Epithelial cell of proximal tubule (primary cell): Measurements from ENCODE around the gene LEAP2. TPM values are rescaled to one million over a fixed set of nuclear protein-coding genes. Genes with fewer than 3 reads are reported as not detected.

Experiments
- DNase-seq: peaks from one replicate; pipeline ENCODE4 v3.0.0-alpha.2; 2011; ENCODE audit warnings: low read depth
- H3K4me3 ChIP-seq: 2 replicates; pipeline ENCODE4 v1.5.1; 2011; ENCODE audit warnings: low read depth, mild to moderate bottlenecking, low read length
- CTCF ChIP-seq: conservative IDR thresholded peaks from 2 replicates; pipeline ENCODE4 v1.5.1; 2012; ENCODE audit warnings: low read depth, mild to moderate bottlenecking, low read length
- total RNA-seq: library from RNA; depleted of rRNA; stranded (reverse); fragments of >200 nt; gene quantifications from 2 replicates; pipeline ENCODE4 v1.2.3, GENCODE V29; 2015

Gene LEAP2
- total RNA-seq, 1 donor from 2014 or later = 0.35 TPM

GRCh38 chr5:132870801-132871200, 2.7 kb upstream of the LEAP2 start:
- no peak for DNase-seq
- no peak for TF ChIP-seq CTCF
- H3K4me3 ChIP-seq = no peak overlapping the region

- no peak for DNase-seq
- H3K4me3 ChIP-seq = no peak overlapping the region
- no peak for TF ChIP-seq CTCF
Measured at GRCh38 chr5:132871459-132872284, 1.8 kb upstream of the LEAP2 start.

DNA sequence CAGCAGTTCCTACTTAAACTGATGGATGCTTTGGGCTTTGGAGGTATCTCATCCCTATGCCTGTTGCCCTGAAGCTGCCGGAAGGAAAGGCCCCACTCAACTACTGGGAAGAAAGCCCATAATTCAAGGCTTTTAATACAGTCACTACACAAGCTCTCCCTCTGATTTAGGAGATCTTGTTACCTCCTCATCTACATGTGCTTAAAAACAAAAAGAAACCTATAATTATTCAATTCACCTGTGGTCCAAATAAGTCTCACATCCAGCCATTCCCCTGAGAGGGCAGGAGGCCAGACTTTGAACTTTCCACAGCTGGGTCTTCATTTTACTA, 715 bp upstream of the LEAP2 start:
- no peak overlapping the region for H3K4me3 ChIP-seq
- TF ChIP-seq CTCF = no peak
- DNase-seq = no peak

DNA sequence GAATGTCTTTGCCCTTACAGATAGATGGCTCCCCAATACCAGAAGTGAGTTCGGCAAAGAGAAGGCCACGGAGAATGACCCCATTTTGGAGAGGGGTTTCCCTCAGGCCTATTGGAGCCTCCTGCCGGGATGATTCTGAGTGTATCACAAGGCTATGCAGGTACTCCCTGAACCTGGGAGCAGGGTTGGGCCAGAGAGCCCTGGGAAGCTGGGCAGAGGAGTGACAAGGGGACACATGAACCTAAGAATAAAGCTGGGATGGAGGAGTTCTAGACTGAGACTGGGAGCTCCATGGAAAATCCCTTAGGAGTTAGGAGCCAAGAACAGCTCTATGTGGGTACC, 433 bp downstream of the LEAP2 start:
- TF ChIP-seq CTCF = no peak
- DNase-seq = no peak
- no peak overlapping the region for H3K4me3 ChIP-seq

DNA sequence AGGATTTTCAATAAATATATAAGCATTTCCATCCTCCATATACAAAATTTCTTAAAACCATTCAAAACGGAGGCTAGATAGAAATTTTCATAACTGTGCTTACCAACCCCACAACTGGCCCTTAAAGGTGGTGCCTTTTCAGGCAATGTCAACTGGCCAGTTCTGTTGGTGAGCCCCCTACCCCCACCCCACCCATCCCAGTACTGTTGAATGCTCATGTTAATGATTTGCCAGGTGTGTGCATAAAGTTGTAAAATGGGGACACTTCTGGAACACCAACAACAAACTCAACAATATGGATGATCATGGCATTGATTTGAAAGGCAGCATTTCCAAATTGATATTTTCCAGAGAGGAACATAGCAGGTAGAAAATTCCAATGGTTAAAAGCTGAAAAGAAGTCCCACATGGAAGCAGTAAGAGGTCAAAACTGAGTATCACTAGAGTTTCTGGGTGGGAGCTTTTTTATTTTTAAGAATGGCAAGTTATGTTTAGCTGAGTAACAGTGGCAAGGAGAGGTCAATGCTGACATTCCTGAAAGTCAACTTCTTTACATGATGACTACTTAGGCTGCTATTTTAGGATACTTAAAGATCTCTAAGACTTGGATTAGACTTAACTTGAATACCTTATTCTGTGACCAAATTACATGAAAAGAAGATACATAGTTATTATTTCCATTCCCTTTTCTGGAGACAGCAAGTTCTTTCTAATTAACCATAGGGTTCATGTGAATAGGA, 2.7 kb downstream of the LEAP2 start:
- no peak for DNase-seq
- no peak overlapping the region for H3K4me3 ChIP-seq
- no peak for TF ChIP-seq CTCF

- no peak for DNase-seq
- TF ChIP-seq CTCF = no peak
- no peak overlapping the region for H3K4me3 ChIP-seq
Measured at GRCh38 chr5:132877466-132877865, 4.0 kb downstream of the LEAP2 start.
